Endothelial cell of umbilical vein (primary cell): ENCODE results near the gene PYCR2. TPM values are rescaled to one million over a fixed set of nuclear protein-coding genes. Genes with fewer than 3 reads are reported as not detected.

Experiments
- BruUV-seq: library from RNA; stranded (reverse); fragments of 400-500 nt; replicated peaks from 2 replicates; lab custom pipeline; 2021; lab: Mats Ljungman, UMichigan
- CTCF ChIA-PET: fragments of 300-600, 350-600 bp; sonication (Branson Sonifier 250); formaldehyde crosslinking; loops from one replicate; lab custom pipeline; 2021; ENCODE audit warnings: antibody characterized with exemption, inconsistent platforms; lab: Charles Lee
- POLR2A ChIA-PET: fragments of 300-600, 350-600 bp; sonication (Branson Sonifier 250); formaldehyde crosslinking; loops from one replicate; lab custom pipeline; 2021; ENCODE audit warnings: antibody characterized with exemption, inconsistent platforms; lab: Charles Lee
- DNase-seq: peaks from one replicate; pipeline ENCODE4 v3.0.0-alpha.2; 2011; ENCODE audit warnings: low read depth, low spot score
- FAIRE-seq: peaks from 2 replicates; lab custom pipeline; 2011; peaks lifted over from hg19 to GRCh38; lab: Jason Lieb, UNC
- H2AFZ ChIP-seq: 2 replicates; pipeline ENCODE4 v1.6.0; 2012; ENCODE audit warnings: low read depth, low read length, control low read depth, inconsistent platforms
- H3K27ac ChIP-seq: 2 replicates; pipeline ENCODE4 v1.5.1; 2011; ENCODE audit warnings: low read depth, mild to moderate bottlenecking, control low read depth, low read length, moderate library complexity; ENCODE audit not compliant: insufficient read depth
- H3K27me3 ChIP-seq, 2 experiments: 2 replicates each; pipeline versions ENCODE4 v1.6.0 to v1.6.1; 2011; ENCODE audit warnings: low read length in 2 of 2, mixed read lengths in 1 of 2; ENCODE audit not compliant: control insufficient read depth in 2 of 2, insufficient read depth in 2 of 2
- H3K36me3 ChIP-seq, 2 experiments: 2 replicates in 1 of 2; 3 replicates in 1 of 2; pipeline ENCODE4 v1.5.1; 2011; ENCODE audit warnings: low read length in 2 of 2, mild to moderate bottlenecking in 1 of 2, moderate library complexity in 1 of 2; ENCODE audit not compliant: control insufficient read depth in 2 of 2, insufficient read depth in 2 of 2; ENCODE audit errors: extremely low read depth in 1 of 2
- H3K4me1 ChIP-seq: 3 replicates; pipeline ENCODE4 v1.5.1; 2011; ENCODE audit warnings: mild to moderate bottlenecking, low read length; ENCODE audit not compliant: control insufficient read depth, insufficient read depth; ENCODE audit errors: extremely low read depth
- H3K4me2 ChIP-seq: 2 replicates; pipeline ENCODE4 v1.6.1; 2011; ENCODE audit warnings: low read length, control low read depth, mixed read lengths; ENCODE audit not compliant: insufficient read depth
- H3K4me3 ChIP-seq, 3 experiments: fragments of 200-600 bp in 1 of 3; sonication (generic), shearing (Covaris generic) in 1 of 3; replicated peaks in 1 of 3; 2 replicates each; pipeline ENCODE4 v1.5.1; 2011 to 2016; ENCODE audit warnings: control low read depth in 3 of 3, low read length in 3 of 3, mild to moderate bottlenecking in 2 of 3, inconsistent platforms in 1 of 3, low read depth in 1 of 3, moderate library complexity in 1 of 3; ENCODE audit not compliant: insufficient read depth in 1 of 3
- H3K79me2 ChIP-seq: 2 replicates; pipeline ENCODE4 v1.6.0; 2012; ENCODE audit warnings: low read length, inconsistent platforms; ENCODE audit not compliant: control insufficient read depth, insufficient read depth
- H3K9ac ChIP-seq: replicated peaks from 2 replicates; pipeline ENCODE3; 2011; ENCODE audit warnings: low read length, control low read depth; ENCODE audit not compliant: insufficient read depth; ENCODE audit errors: extremely low read depth
- H3K9me1 ChIP-seq: replicated peaks from 3 replicates; pipeline ENCODE4 v1.6.0; 2011; ENCODE audit warnings: mild to moderate bottlenecking, low read length; ENCODE audit not compliant: control insufficient read depth, insufficient read depth; ENCODE audit errors: extremely low read depth
- H3K9me3 ChIP-seq: replicated peaks from 2 replicates; pipeline ENCODE4 v1.5.1; 2012; ENCODE audit warnings: low read length, inconsistent platforms; ENCODE audit not compliant: control insufficient read depth, insufficient read depth
- H4K20me1 ChIP-seq: replicated peaks from 2 replicates; pipeline ENCODE3; 2011; ENCODE audit warnings: mild to moderate bottlenecking, low read length; ENCODE audit not compliant: control insufficient read depth, insufficient read depth; ENCODE audit errors: extremely low read depth
- EZH2 ChIP-seq: IDR thresholded peaks from 2 replicates; pipeline ENCODE4 v1.6.1; 2012; ENCODE audit warnings: borderline replicate concordance, low read depth, mild to moderate bottlenecking, moderate library complexity, low read length, inconsistent platforms; ENCODE audit not compliant: severe bottlenecking
- FOS ChIP-seq: IDR thresholded peaks from 2 replicates; pipeline ENCODE4 v1.6.1; 2011; ENCODE audit warnings: mild to moderate bottlenecking, low read length, moderate library complexity, borderline replicate concordance; ENCODE audit not compliant: insufficient read depth
- GATA2 ChIP-seq: IDR thresholded peaks from 2 replicates; pipeline ENCODE4 v1.7.0; 2011; ENCODE audit warnings: low read depth, mild to moderate bottlenecking, moderate library complexity, mixed read lengths, low read length; ENCODE audit not compliant: insufficient read length, insufficient read depth
- JUN ChIP-seq: IDR thresholded peaks from 2 replicates; pipeline ENCODE4 v1.6.1; 2011; ENCODE audit warnings: borderline replicate concordance, low read depth; ENCODE audit not compliant: insufficient read length, insufficient read depth
- MYC ChIP-seq: IDR thresholded peaks from one replicate; pipeline ENCODE4 v1.6.1; 2011; ENCODE audit warnings: mild to moderate bottlenecking, low read depth, low read length
- POLR2A ChIP-seq: IDR thresholded peaks from 2 replicates; pipeline ENCODE4 v1.6.1; 2012; ENCODE audit warnings: low read depth, mild to moderate bottlenecking, control low read depth, low read length
- POLR2AphosphoS5 ChIP-seq: IDR thresholded peaks from 2 replicates; pipeline ENCODE4 v1.6.1; 2012; ENCODE audit warnings: low read depth, mild to moderate bottlenecking, control low read depth, low read length, moderate library complexity; ENCODE audit not compliant: insufficient read depth
- dilution Hi-C: fragments of 300-500 bp; cut with MboI; formaldehyde crosslinking; loops from one replicate; pipeline ENCODE4 v1.15.0; 2019; ENCODE audit warnings: low sequenced_read_pairs; ENCODE audit not compliant: extremely low pct_ligation_motif_present
- intact Hi-C: fragments of 100-400 bp; cut with micrococcal nuclease; formaldehyde crosslinking; loops from one replicate; pipeline ENCODE4 v1.10.0; 2022
- polyA plus RNA-seq, 4 experiments: library from polyadenylated mRNA; depleted of rRNA in 3 of 4; stranded (reverse) in 3 of 4; unstranded in 1 of 4; fragments of >200 nt; gene quantifications; 2 replicates each; pipeline versions ENCODE4 v1.2.1 to v1.2.3, GENCODE V29; 2011 to 2012; ENCODE audit warnings: missing spikeins in 1 of 4
- total RNA-seq: library from RNA; stranded (reverse); gene quantifications from 2 replicates; pipeline ENCODE4 v1.2.3, GENCODE V29; 2021
- TF ChIP-seq, protein P1 (sequence below): IDR thresholded peaks from 2 replicates; pipeline ENCODE4 v1.6.1; 2011; ENCODE audit not compliant: insufficient read depth, insufficient read length
- TF ChIP-seq, protein P2 (sequence below), 2 donors: IDR thresholded peaks; 1 replicate in 1 of 2; 2 replicates in 1 of 2; pipeline ENCODE4 v1.5.1; 2011; ENCODE audit warnings: low read length in 2 of 2, mild to moderate bottlenecking in 2 of 2, moderate library complexity in 2 of 2, control low read depth in 1 of 2, inconsistent platforms in 1 of 2, low read depth in 1 of 2; ENCODE audit not compliant: insufficient read depth in 1 of 2; ENCODE audit errors: extremely low read depth in 1 of 2

Gene PYCR2
- total and polyA plus RNA-seq, 2 donors (not counting 3 experiments of a cell fraction or from before 2014, with no cell fraction given): 64.6 to 65.1 TPM

DNA sequence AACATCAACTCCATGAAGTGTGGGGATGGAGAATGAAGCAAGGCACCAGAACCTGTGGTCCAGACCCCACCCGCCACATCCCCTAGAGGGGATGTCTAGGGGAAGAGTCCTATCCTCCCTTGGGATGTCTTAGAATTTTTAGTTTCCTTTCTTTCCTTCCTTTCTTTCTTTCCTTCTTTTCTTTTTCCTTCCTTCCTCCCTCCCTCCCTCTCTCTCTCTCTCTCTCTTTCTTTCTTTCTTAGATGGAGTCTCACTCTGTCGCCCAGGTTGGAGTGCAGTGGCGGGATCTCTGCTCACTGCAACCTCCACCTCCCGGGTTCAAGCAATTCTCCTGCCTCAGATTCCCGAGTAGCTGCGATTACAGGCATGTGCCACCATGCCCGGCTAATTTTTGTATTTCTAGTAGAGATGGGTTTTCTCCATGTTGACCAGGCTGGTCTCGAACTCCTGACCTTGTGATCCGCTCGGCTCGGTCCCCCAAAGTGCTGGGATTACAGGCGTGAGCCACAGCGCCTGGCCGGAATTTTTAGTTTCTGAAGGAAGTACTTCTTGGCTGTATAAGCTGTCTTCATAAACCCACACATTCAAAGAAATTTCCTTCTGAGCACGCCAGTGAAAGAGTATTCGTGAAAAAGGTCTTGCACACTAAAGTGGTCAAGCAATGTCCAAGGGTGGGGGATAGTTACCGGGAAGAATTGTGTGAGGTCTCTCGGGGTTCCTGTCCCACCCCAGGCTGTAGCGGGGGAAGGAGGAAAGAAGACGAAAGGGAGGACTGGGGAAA lies 37.8 kb upstream of the PYCR2 start:
- no TSS peak for BruUV-seq
- H3K4me3 ChIP-seq: no peak overlapping the region
- H3K9ac ChIP-seq: no peak overlapping the region
- H3K36me3 ChIP-seq: no peaks in the 10 kb centered on the region
- POLR2A ChIA-PET: no interaction called here
- DNase-seq (no peak), FAIRE-seq (no peak)
- no peaks in the 10 kb centered on the region for H3K4me1 ChIP-seq
- no peaks in the 10 kb centered on the region for H3K9me3 ChIP-seq
- no peaks in the 10 kb centered on the region for H3K79me2 ChIP-seq
- no peaks in the 10 kb centered on the region for H4K20me1 ChIP-seq
- peak overlapping the region; percentile 57 for H2AFZ ChIP-seq
- TF ChIP-seq MYC (no peak), EZH2 (no peak), GATA2 (no peak), JUN (no peak)
- H3K27ac ChIP-seq: no peak overlapping the region
- CTCF ChIA-PET: interaction anchor here (0.6 to 3.0 kb wide), 19 partner anchors 9 to 782 kb away, joined by 3 to 10 read pairs (median 3); partner anchors contain the start of genes H3-3A, PYCR2, SRP9 and TMEM63A
- no peaks in the 10 kb centered on the region for H3K9me1 ChIP-seq
- H3K4me2 ChIP-seq: no peak overlapping the region
- peaks cover 0 to 5% of the 10 kb centered on the region in 2 experiments for H3K27me3 ChIP-seq
- intact Hi-C loops (loop anchor here (1.0 kb wide), 2 partner anchors 38 to 42 kb away; partner anchors contain the start of gene PYCR2), dilution Hi-C loops (no loop called here)

DNA sequence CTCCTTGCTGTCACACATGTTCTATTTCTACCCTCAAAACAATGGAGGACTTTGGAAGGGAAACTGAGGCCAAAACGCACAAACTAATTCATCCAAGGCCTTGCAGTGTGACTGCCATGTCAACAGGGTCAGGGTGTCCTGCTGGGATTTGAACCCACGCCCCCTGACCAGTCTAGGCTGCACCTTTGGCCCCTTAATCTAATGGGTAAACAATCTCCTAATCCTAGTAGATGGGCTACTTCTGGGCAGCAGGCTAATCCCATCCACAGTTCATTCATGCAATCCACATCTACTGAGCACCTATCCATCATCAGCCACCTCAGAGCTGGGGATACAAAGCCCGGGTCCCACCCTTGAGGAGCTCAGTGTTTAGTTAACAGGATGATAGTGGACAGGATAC lies 34.0 kb upstream of the PYCR2 start:
- Histone ChIP-seq H4K20me1 (no peaks in the 10 kb centered on the region), H3K79me2 (no peaks in the 10 kb centered on the region), H3K4me2 (no peak overlapping the region), H3K9me3 (no peaks in the 10 kb centered on the region), H3K36me3 (no peaks in the 10 kb centered on the region), H3K27me3 (peaks cover 0 to 6% of the 10 kb centered on the region in 2 experiments), H2AFZ (no peak overlapping the region), H3K9me1 (no peaks in the 10 kb centered on the region), H3K9ac (no peak overlapping the region), H3K4me1 (no peaks in the 10 kb centered on the region), H3K4me3 (no peak overlapping the region), H3K27ac (no peak overlapping the region)
- TF ChIP-seq GATA2: no peak
- TF ChIP-seq POLR2A: no peak
- no peak for TF ChIP-seq JUN
- TF ChIP-seq FOS: no peak
- TF ChIP-seq, protein P1, sequence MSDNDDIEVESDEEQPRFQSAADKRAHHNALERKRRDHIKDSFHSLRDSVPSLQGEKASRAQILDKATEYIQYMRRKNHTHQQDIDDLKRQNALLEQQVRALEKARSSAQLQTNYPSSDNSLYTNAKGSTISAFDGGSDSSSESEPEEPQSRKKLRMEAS: no peak
- TF ChIP-seq EZH2: no peak
- TF ChIP-seq, protein P2, sequence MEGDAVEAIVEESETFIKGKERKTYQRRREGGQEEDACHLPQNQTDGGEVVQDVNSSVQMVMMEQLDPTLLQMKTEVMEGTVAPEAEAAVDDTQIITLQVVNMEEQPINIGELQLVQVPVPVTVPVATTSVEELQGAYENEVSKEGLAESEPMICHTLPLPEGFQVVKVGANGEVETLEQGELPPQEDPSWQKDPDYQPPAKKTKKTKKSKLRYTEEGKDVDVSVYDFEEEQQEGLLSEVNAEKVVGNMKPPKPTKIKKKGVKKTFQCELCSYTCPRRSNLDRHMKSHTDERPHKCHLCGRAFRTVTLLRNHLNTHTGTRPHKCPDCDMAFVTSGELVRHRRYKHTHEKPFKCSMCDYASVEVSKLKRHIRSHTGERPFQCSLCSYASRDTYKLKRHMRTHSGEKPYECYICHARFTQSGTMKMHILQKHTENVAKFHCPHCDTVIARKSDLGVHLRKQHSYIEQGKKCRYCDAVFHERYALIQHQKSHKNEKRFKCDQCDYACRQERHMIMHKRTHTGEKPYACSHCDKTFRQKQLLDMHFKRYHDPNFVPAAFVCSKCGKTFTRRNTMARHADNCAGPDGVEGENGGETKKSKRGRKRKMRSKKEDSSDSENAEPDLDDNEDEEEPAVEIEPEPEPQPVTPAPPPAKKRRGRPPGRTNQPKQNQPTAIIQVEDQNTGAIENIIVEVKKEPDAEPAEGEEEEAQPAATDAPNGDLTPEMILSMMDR (IDR thresholded peaks at IDR 0.05; ENCODE audit: extremely low read depth in 1 of 2, insufficient read depth in 1 of 2, low read depth in 1 of 2, low read length in 2 of 2): no peak
- TF ChIP-seq MYC: no peak
- TF ChIP-seq POLR2AphosphoS5: no peak
- intact Hi-C loops (no loop called here), dilution Hi-C loops (no loop called here)
- FAIRE-seq (no peak), DNase-seq (no peak)
- ChIA-PET POLR2A (no interaction called here), CTCF (no interaction called here)
- BruUV-seq: no TSS peak
